WTC11 (cell line): ENCODE data around the gene MOSPD3.

Source experiments
- CTCF ChIP-seq: fragments of 200-600 bp; IDR thresholded peaks from 2 replicates; pipeline ENCODE4 v1.8.0; 2022; ENCODE audit warnings: antibody characterized with exemption
- JUN ChIP-seq: sonication (generic); formaldehyde crosslinking; IDR thresholded peaks from 2 replicates; pipeline ENCODE4 v1.8.0; 2023; ENCODE audit warnings: mild to moderate bottlenecking, missing genetic modification reagents
- MAX ChIP-seq: sonication (generic); formaldehyde crosslinking; IDR thresholded peaks from 2 replicates; pipeline ENCODE4 v1.8.0; 2022; ENCODE audit warnings: mild to moderate bottlenecking, missing genetic modification reagents
- NR2C2 ChIP-seq: sonication (generic); formaldehyde crosslinking; IDR thresholded peaks from 2 replicates; pipeline ENCODE4 v1.8.0; 2022; ENCODE audit warnings: mild to moderate bottlenecking, missing genetic modification reagents
- PRDM15 ChIP-seq: sonication (generic); formaldehyde crosslinking; IDR thresholded peaks from 2 replicates; pipeline ENCODE4 v1.8.0; 2022; ENCODE audit warnings: missing genetic modification reagents
- SP1 ChIP-seq: sonication (generic); formaldehyde crosslinking; conservative IDR thresholded peaks from 2 replicates; pipeline ENCODE4 v1.8.1; 2022; ENCODE audit warnings: missing genetic modification reagents
- USF2 ChIP-seq: sonication (generic); formaldehyde crosslinking; IDR thresholded peaks from 2 replicates; pipeline ENCODE4 v1.8.1; 2023; ENCODE audit warnings: mild to moderate bottlenecking, missing genetic modification reagents, moderate library complexity
- ZMAT4 ChIP-seq: fragments of 250-450 bp; sonication (Bioruptor Pico); IDR thresholded peaks from 2 replicates; pipeline ENCODE4 v1.9.0; 2021; ENCODE audit warnings: mild to moderate bottlenecking
- ZNF121 ChIP-seq: sonication (generic); formaldehyde crosslinking; IDR thresholded peaks from 2 replicates; pipeline ENCODE4 v1.8.0; 2023; ENCODE audit warnings: missing genetic modification reagents
- ZNF138 ChIP-seq: sonication (generic); formaldehyde crosslinking; conservative IDR thresholded peaks from 2 replicates; pipeline ENCODE4 v1.8.1; 2022; ENCODE audit warnings: mild to moderate bottlenecking, moderate library complexity, missing genetic modification reagents
- ZNF232 ChIP-seq: sonication (generic); formaldehyde crosslinking; IDR thresholded peaks from 2 replicates; pipeline ENCODE4 v1.8.0; 2022; ENCODE audit warnings: mild to moderate bottlenecking, missing genetic modification reagents

- TF ChIP-seq CTCF (no peak), PRDM15 (CRISPR knock-in tag) (no peak), ZMAT4 (CRISPR knock-in tag) (no peak), ZNF138 (CRISPR knock-in tag) (no peak), SP1 (no peak), USF2 (CRISPR knock-in tag) (no peak), JUN (CRISPR knock-in tag) (no peak), ZNF232 (CRISPR knock-in tag) (no peak), ZNF121 (no peak), NR2C2 (CRISPR knock-in tag) (no peak), MAX (CRISPR knock-in tag) (no peak)
Measured at GRCh38 chr7:100574362-100575205, 37.8 kb upstream of the MOSPD3 start.
